SK-N-SH treated with all-trans-retinoic acid at 6 μM for 48 hours (cell line): ENCODE results near the gene DAB2.

Experiments used
- ARNTL ChIP-seq: fragments of 450-650 bp; formaldehyde crosslinking; IDR thresholded peaks from 2 replicates; pipeline ENCODE4 v1.5.0; 2020; ENCODE audit warnings: low read depth, mild to moderate bottlenecking, moderate library complexity, borderline replicate concordance
- GLIS3 ChIP-seq: fragments of 250-450 bp; sonication (Bioruptor Pico); IDR thresholded peaks from 2 replicates; pipeline ENCODE4 v1.5.0; 2020; ENCODE audit warnings: mild to moderate bottlenecking, moderate library complexity
- PATZ1 ChIP-seq: fragments of 250-450 bp; sonication (Bioruptor Pico); IDR thresholded peaks from 2 replicates; pipeline ENCODE4 v1.8.0; 2020; ENCODE audit warnings: mild to moderate bottlenecking, moderate library complexity, borderline replicate concordance
- RARB ChIP-seq: fragments of 250-450 bp; sonication (Bioruptor Pico); IDR thresholded peaks from 2 replicates; pipeline ENCODE4 v1.8.0; 2021; ENCODE audit warnings: mild to moderate bottlenecking, moderate library complexity
- SNAI2 ChIP-seq: fragments of 250-450 bp; sonication (Bioruptor Pico); IDR thresholded peaks from 2 replicates; pipeline ENCODE4 v1.5.0; 2020; ENCODE audit warnings: mild to moderate bottlenecking, moderate library complexity
- TCF4 ChIP-seq: fragments of 250-450 bp; sonication (Bioruptor Pico); IDR thresholded peaks from 2 replicates; pipeline ENCODE4 v1.8.0; 2021; ENCODE audit warnings: mild to moderate bottlenecking, moderate library complexity, borderline replicate concordance
- TSHZ2 ChIP-seq: fragments of 250-450 bp; sonication (Bioruptor Pico); IDR thresholded peaks from 2 replicates; pipeline ENCODE4 v1.5.0; 2020; ENCODE audit warnings: mild to moderate bottlenecking, moderate library complexity
- ZC3H10 ChIP-seq: fragments of 250-450 bp; sonication (Bioruptor Pico); IDR thresholded peaks from 2 replicates; pipeline ENCODE4 v1.5.1; 2021; ENCODE audit warnings: mild to moderate bottlenecking, moderate library complexity
- ZFP3 ChIP-seq: fragments of 250-450 bp; sonication (Bioruptor Pico); IDR thresholded peaks from 2 replicates; pipeline ENCODE4 v1.5.0; 2020; ENCODE audit warnings: mild to moderate bottlenecking, moderate library complexity
- ZNF8 ChIP-seq: fragments of 450-650 bp; formaldehyde crosslinking; IDR thresholded peaks from 2 replicates; pipeline ENCODE4 v1.5.0; 2020; ENCODE audit warnings: mild to moderate bottlenecking, moderate library complexity

- TF ChIP-seq PATZ1 (CRISPR knock-in tag) (no peak), RARB (CRISPR knock-in tag) (no peak), ARNTL (CRISPR knock-in tag) (no peak), TCF4 (CRISPR knock-in tag) (no peak), SNAI2 (CRISPR knock-in tag) (no peak), TSHZ2 (CRISPR knock-in tag) (no peak), GLIS3 (no peak), ZFP3 (CRISPR knock-in tag) (no peak), ZC3H10 (CRISPR knock-in tag) (no peak), ZNF8 (CRISPR knock-in tag) (no peak)
Observed at GRCh38 chr5:39364367-39364766, 60.4 kb downstream of the DAB2 start, which contains the start of gene C9.
